H1 (cell line): Measurements from ENCODE around the gene UBE2G2. TPM values are rescaled to one million over a fixed set of nuclear protein-coding genes. Genes with fewer than 3 reads are reported as not detected.
A peak's percentile ranks its signal among the peaks of the same experiment; 100 is the strongest.

Experiments
- EZH2 ChIP-seq: fragments of 200-600 bp; sonication (generic); IDR thresholded peaks from 2 replicates; pipeline ENCODE4 v1.7.1; 2012; ENCODE audit warnings: low read depth, mild to moderate bottlenecking, moderate library complexity, low read length, inconsistent platforms; ENCODE audit not compliant: severe bottlenecking
- FOSL1 ChIP-seq: IDR thresholded peaks from 2 replicates; pipeline ENCODE4 v1.6.1; 2011; ENCODE audit warnings: mild to moderate bottlenecking, low read depth, low read length, moderate library complexity; ENCODE audit not compliant: insufficient read depth
- GTF2F1 ChIP-seq: IDR thresholded peaks from 2 replicates; pipeline ENCODE4 v1.6.1; 2012; ENCODE audit warnings: low read depth, low read length, improper control_type of control experiment, borderline replicate concordance
- HDAC2 ChIP-seq, 2 experiments: fragments of 300-600 bp in 1 of 2; sonication (generic) in 1 of 2; IDR thresholded peaks; 2 replicates each; pipeline ENCODE4 v1.6.1; 2011 to 2012; ENCODE audit warnings: low read depth in 2 of 2, low read length in 2 of 2, mild to moderate bottlenecking in 2 of 2, moderate library complexity in 2 of 2, borderline replicate concordance in 1 of 2, inconsistent platforms in 1 of 2
- KDM4A ChIP-seq: IDR thresholded peaks from one replicate; pipeline ENCODE4 v1.7.1; 2012; ENCODE audit warnings: low read depth, mild to moderate bottlenecking, moderate library complexity, low read length, inconsistent platforms; ENCODE audit not compliant: severe bottlenecking
- SUZ12 ChIP-seq: fragments of 200-600 bp; sonication (generic); IDR thresholded peaks from 2 replicates; pipeline ENCODE4 v1.6.1; 2012; ENCODE audit warnings: mild to moderate bottlenecking, inconsistent platforms, low read length, moderate library complexity, mixed read lengths
- YY1 ChIP-seq: IDR thresholded peaks from 2 replicates; pipeline ENCODE4 v1.6.1; 2011; ENCODE audit warnings: low read depth, mild to moderate bottlenecking, low read length
- polyA plus RNA-seq, 7 experiments: library from polyadenylated mRNA; depleted of rRNA in 3 of 7; stranded (reverse) in 5 of 7; unstranded in 2 of 7; fragments of >200 nt in 5 of 7; fragments of 200-250 nt in 2 of 7; gene quantifications; 1 replicate in 5 of 7; 2 replicates in 1 of 7; 4 replicates in 1 of 7; pipeline versions ENCODE4 v1.2.1 to v1.2.3, GENCODE V29; 2011 to 2013; ENCODE audit warnings: missing spikeins in 2 of 7, mixed read lengths in 2 of 7
- total RNA-seq: library from RNA; stranded (reverse); fragmentation: NEBNext Ultra II Directional; extraction: Animal tissue kit (Norgen Biotek cat#: 25700); gene quantifications from 2 replicates; pipeline ENCODE4 v1.2.1, GENCODE V29; 2021
- TF ChIP-seq, protein P1 (sequence below): IDR thresholded peaks from 2 replicates; pipeline ENCODE4 v1.6.1; 2011; ENCODE audit warnings: low read depth, mild to moderate bottlenecking, low read length; ENCODE audit not compliant: insufficient read depth

Gene UBE2G2
- total and polyA plus RNA-seq, 2 of the 8 experiments (the other 6 are each of a cell fraction or from before 2014, with no cell fraction given), result 96.3 to 101 TPM

DNA sequence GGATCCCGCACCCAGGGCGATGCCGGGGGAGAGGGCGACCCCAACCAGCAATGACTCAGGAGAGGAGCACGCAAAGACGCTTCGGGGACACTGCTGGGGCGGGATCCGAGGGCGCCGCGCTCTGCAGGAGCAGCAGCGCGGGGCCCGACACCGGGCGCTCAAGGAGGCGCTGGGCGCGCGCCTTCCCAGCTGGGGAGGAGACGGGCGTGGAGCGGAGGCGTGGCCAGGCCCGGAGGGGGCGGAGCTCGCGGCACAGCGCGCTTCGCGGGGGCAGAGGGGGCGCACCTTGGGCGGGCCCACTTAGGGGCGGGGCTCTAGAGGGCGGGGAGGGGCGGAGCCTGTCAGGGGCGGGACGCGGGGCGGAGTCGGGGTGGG lies 15.9 kb upstream of the UBE2G2 start (continued):
- TF ChIP-seq HDAC2 (IDR thresholded peaks at IDR 0.05; ENCODE audit: borderline replicate concordance in 1 of 2, low read depth in 2 of 2, low read length in 2 of 2), result peak in 1 of 2 experiments; percentile 23; a peak in 1 of 4 replicates
- peak; percentile 44 for TF ChIP-seq KDM4A
- no peak for TF ChIP-seq FOSL1
- TF ChIP-seq YY1, result no peak
- no peak for TF ChIP-seq GTF2F1
- TF ChIP-seq, protein P1, sequence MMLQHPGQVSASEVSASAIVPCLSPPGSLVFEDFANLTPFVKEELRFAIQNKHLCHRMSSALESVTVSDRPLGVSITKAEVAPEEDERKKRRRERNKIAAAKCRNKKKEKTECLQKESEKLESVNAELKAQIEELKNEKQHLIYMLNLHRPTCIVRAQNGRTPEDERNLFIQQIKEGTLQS, result no peak
- TF ChIP-seq SUZ12, result no peak
- no peak for TF ChIP-seq EZH2
